Measurements from ENCODE around the gene EPHB4.
"Not testable (repeated sequence)": the region's sequence is repeated elsewhere in the genome, so short reads cannot be mapped to it uniquely, and the experiment has no call there.

Gene EPHB4

GRCh38 chr7:100791881-100792666, 35.2 kb downstream of the EPHB4 start:
- DNase-seq (ENCODE audit: low read depth in 2 of 2): no peak

GRCh38 chr7:100789055-100789454, 38.3 kb downstream of the EPHB4 start:
- DNase-seq (ENCODE audit: low read depth in 2 of 2): no peak

- no peak for DNase-seq (ENCODE audit: low read depth in 2 of 2)
These were observed 41.0 kb downstream of the EPHB4 start for GRCh38 chr7:100786323-100786722.

- DNase-seq (ENCODE audit: low read depth in 2 of 2): no peak
These were observed 41.4 kb downstream of the EPHB4 start for GRCh38 chr7:100785878-100786277.

- DNase-seq (ENCODE audit: low read depth in 2 of 2): no peak
These were observed 43.5 kb downstream of the EPHB4 start for GRCh38 chr7:100783804-100784203.

GRCh38 chr7:100781255-100781654, 46.1 kb downstream of the EPHB4 start:
- no peak for DNase-seq (ENCODE audit: low read depth in 2 of 2)

GRCh38 chr7:100779359-100779758, 48.0 kb downstream of the EPHB4 start:
- DNase-seq (ENCODE audit: low read depth in 2 of 2): no peak

- no peak for DNase-seq (ENCODE audit: low read depth in 2 of 2)
These were observed 49.2 kb downstream of the EPHB4 start for GRCh38 chr7:100778061-100778621.

GRCh38 chr7:100773491-100773890, 53.8 kb downstream of the EPHB4 start:
- no peak for DNase-seq (ENCODE audit: low read depth in 2 of 2)

GRCh38 chr7:100768784-100769183, 58.5 kb downstream of the EPHB4 start:
- no peak for DNase-seq (ENCODE audit: low read depth in 2 of 2)

- DNase-seq (ENCODE audit: low read depth in 2 of 2): no peak
These were observed 62.1 kb downstream of the EPHB4 start for GRCh38 chr7:100765250-100765649.

GRCh38 chr7:100764841-100765240, 62.5 kb downstream of the EPHB4 start:
- DNase-seq (ENCODE audit: low read depth in 2 of 2): no peak

- DNase-seq (ENCODE audit: low read depth in 2 of 2): no peak
These were observed 63.7 kb downstream of the EPHB4 start for GRCh38 chr7:100763556-100764140.

GRCh38 chr7:100762841-100763240, 64.5 kb downstream of the EPHB4 start:
- DNase-seq (ENCODE audit: low read depth in 2 of 2): not testable (repeated sequence)

GRCh38 chr7:100759357-100760171, 67.8 kb downstream of the EPHB4 start:
- no peak for DNase-seq (ENCODE audit: low read depth in 2 of 2)

- DNase-seq (ENCODE audit: low read depth in 2 of 2): no peak
These were observed 73.6 kb downstream of the EPHB4 start for GRCh38 chr7:100753750-100754149.

- DNase-seq (ENCODE audit: low read depth in 2 of 2): no peak
These were observed 74.3 kb downstream of the EPHB4 start for GRCh38 chr7:100752994-100753393.

Measured in stimulated activated CD8-positive, alpha-beta memory T cell treated with anti-CD3 and anti-CD28 coated beads, Interleukin-2, amount 100 ng/mL, for 48 hours (primary cell).